Mononuclear cell (primary cell): ENCODE results near the gene CACNA1H. TPM values are rescaled to one million over a fixed set of nuclear protein-coding genes. Genes with fewer than 3 reads are reported as not detected.

Experiments
- H3K27me3 ChIP-seq: 2 replicates; pipeline ENCODE4 v1.6.0; 2011; ENCODE audit warnings: low read length, control low read depth; ENCODE audit not compliant: insufficient read depth
- H3K4me1 ChIP-seq: 2 replicates; pipeline ENCODE4 v1.5.1; 2011; ENCODE audit warnings: mild to moderate bottlenecking, low read length, control low read depth; ENCODE audit not compliant: insufficient read depth
- H3K4me3 ChIP-seq: 2 replicates; pipeline ENCODE4 v1.5.1; 2011; ENCODE audit warnings: mild to moderate bottlenecking, low read length, moderate library complexity
- H3K9me3 ChIP-seq: 2 replicates; pipeline ENCODE4 v1.5.1; 2011; ENCODE audit warnings: low read depth, mild to moderate bottlenecking, control low read depth, low read length
- total RNA-seq: library from RNA; depleted of rRNA; stranded (reverse); fragments of >200 nt; gene quantifications from one replicate; pipeline ENCODE4 v1.2.3, GENCODE V29; 2012

The CACNA1H gene
- total RNA-seq, 1 donor: 0.52 TPM

DNA sequence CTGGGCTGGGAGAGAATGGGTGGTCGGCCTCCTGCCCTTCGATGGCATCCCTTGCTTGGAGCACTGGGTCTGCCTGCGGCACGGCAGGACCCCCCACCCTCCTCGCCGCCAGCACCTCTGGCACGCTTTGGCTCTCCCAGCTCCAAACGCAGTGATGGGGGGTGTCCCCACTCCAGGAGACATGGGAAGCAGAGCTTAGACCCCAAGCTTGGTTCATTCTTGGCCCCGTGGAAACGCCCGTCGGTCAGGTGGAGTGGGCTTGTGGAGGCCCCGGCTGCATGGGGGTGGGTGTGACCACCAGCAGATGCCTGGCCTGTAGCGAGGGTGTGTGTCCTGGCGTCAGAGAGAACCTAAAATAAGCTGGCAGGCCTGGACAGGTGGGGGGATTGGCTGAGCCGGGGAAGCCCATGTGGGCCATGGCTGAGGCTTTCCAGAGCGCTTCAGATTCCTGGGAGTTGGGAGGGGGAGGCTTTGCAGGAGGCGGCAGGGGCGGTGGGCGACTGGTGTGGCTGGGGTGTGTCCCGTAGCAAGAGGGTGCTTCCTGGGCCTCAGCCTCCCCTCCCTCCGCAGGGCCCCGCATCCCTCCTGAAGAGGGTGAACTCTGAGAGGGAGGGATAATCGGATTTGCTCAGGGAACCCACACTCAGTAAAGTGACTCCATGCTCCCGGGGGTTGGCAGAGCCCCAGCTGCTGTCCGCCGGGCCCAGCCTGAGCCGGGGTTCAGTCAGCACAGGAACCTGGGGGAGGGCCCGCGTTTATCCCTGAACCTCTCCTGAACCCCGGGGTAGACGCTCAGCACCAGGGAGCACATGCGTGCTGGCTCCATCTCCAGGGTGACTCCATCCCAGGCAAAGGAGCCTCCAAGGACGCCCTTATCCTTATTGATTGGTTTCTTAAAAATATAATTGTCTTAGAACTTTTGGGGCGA, 3.4 kb downstream of the CACNA1H start:
- Histone ChIP-seq H3K4me3 (no peak overlapping the region), H3K9me3 (no peaks in the 10 kb centered on the region), H3K4me1 (no peaks in the 10 kb centered on the region), H3K27me3 (peaks cover 9% of the 10 kb centered on the region)

DNA sequence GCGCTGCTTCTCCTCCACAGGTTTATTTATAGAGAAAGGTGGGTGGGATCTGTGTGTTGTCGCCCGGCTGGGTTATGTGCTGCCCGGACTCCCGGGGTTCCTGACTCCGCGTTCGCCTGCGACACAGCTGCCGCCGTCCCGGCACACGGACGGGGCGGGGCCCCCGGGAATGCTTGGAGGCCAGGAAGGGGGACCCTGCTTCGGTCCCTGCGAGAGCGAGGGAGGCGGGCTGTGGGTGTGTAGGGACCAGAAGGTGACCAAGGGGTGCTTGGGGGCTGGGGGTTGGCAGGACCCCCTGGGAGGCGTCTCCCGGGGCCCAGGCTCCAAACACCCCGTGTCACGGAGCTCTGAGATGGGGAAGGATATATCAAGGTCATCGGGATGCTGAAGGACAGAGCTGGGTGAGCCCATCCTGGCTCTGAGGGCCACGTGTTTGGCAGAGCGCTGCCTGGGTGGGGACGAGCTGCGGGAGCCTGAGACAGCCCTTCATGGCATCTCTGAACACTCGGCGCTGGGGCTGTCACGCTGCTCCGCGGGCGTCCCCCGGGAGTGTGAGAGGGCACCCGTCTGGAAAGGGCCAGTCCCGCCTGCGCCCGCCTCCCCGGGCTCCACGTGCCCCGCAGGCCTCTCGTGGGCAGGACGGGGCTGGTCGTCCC, 4.2 kb downstream of the CACNA1H start:
- H3K27me3 ChIP-seq: peaks cover 9% of the 10 kb centered on the region
- no peaks in the 10 kb centered on the region for H3K9me3 ChIP-seq
- no peak overlapping the region for H3K4me3 ChIP-seq
- H3K4me1 ChIP-seq: no peaks in the 10 kb centered on the region

GRCh38 chr16:1157639-1158455, 4.9 kb downstream of the CACNA1H start:
- H3K9me3 ChIP-seq: no peaks in the 10 kb centered on the region
- no peaks in the 10 kb centered on the region for H3K4me1 ChIP-seq
- peaks cover 9% of the 10 kb centered on the region for H3K27me3 ChIP-seq
- H3K4me3 ChIP-seq: no peak overlapping the region

GRCh38 chr16:1158456-1159324, 5.8 kb downstream of the CACNA1H start:
- no peaks in the 10 kb centered on the region for H3K9me3 ChIP-seq
- H3K4me3 ChIP-seq: no peak overlapping the region
- H3K27me3 ChIP-seq: peaks cover 9% of the 10 kb centered on the region

GRCh38 chr16:1159325-1159972, 6.5 kb downstream of the CACNA1H start:
- Histone ChIP-seq H3K4me3 (no peak overlapping the region), H3K27me3 (peaks cover 5% of the 10 kb centered on the region), H3K9me3 (no peaks in the 10 kb centered on the region), H3K4me1 (no peaks in the 10 kb centered on the region)

More at GRCh38 chr16:1158456-1159324, 5.8 kb downstream of the CACNA1H start:
- no peaks in the 10 kb centered on the region for H3K4me1 ChIP-seq

GRCh38 chr16:1159973-1160772, 7.3 kb downstream of the CACNA1H start:
- H3K4me1 ChIP-seq: no peaks in the 10 kb centered on the region
- H3K9me3 ChIP-seq: no peaks in the 10 kb centered on the region
- no peak overlapping the region for H3K4me3 ChIP-seq
- H3K27me3 ChIP-seq: no peaks in the 10 kb centered on the region

DNA sequence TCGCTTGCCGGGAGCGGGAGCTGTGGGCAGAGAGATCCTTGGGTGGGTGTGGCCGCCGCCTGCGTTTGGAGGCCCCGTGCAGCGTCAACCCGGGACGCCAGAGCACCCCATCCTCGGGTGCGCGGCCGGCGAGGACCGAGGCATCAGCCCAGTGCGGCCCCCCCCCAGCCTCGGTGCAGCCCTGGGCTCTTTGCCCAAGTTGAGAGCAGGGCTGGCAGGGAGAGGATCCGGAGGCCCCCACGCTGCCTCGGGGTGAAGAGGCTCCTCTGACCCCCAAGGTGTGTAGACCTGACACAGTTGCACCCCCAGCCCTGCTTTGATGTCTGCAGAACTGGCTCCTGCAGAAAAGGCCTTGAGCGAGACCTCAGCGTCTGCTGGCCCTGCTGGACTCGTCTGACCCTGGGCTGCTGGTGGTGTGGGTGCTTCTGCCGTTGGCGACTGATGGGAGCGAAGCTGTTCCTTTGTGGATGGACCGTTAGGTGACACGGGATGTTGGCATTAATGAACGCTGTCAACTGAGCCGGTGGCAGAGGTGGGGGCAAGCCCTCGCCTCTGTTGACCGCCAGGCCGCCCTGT, 8.0 kb downstream of the CACNA1H start:
- Histone ChIP-seq H3K27me3 (no peaks in the 10 kb centered on the region), H3K9me3 (no peaks in the 10 kb centered on the region), H3K4me1 (no peaks in the 10 kb centered on the region), H3K4me3 (no peak overlapping the region)

- H3K4me1 ChIP-seq: no peaks in the 10 kb centered on the region
- H3K4me3 ChIP-seq: no peak overlapping the region
- no peaks in the 10 kb centered on the region for H3K9me3 ChIP-seq
- no peaks in the 10 kb centered on the region for H3K27me3 ChIP-seq
Measured at GRCh38 chr16:1162701-1163566, 10.0 kb downstream of the CACNA1H start.

DNA sequence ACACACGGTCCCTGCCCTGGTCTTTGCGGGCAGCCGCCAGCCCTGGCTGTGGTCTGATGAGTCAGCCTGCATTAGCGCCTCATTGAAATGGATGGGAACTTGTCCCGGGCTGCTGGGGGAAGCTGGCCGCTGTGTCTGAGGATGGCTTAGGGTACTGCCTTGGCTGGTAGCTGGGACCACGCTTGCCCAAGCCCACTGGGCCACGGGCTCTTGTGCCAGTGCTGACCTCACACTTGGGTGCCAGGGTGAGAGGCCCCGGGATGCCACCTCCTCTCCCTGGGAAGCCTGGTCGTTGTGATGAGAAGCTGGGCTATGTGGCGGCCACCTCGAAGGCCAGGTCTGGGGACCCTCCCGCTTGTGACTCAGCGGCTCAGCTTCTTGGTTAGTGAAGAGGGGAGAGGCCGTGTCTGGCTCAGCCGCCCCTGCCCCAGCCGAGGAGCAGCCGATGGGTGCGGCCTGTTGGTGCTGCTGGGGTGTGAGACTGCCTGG, 10.7 kb downstream of the CACNA1H start:
- H3K4me1 ChIP-seq: no peaks in the 10 kb centered on the region
- no peaks in the 10 kb centered on the region for H3K9me3 ChIP-seq
- H3K27me3 ChIP-seq: no peaks in the 10 kb centered on the region
- H3K4me3 ChIP-seq: no peak overlapping the region

DNA sequence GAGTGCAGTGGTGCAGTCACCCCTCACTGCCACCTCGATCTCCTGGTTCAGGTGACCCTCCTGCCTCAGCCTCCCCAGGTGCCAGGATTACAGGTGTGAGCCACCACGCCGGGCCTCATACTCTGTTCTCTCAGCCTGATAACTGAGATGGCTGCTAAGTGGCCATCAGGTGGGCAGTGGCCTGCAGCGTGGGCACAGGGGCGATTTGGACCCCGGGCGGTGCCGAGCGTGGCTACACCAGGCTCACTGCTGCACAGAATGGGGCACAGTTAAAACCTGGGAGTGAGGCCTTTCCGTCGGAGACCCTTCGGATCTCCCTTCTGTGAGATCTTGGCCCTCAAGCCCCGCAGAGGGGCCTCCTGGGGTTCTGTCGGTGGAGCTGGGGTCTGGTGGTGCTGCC, 11.5 kb downstream of the CACNA1H start:
- no peaks in the 10 kb centered on the region for H3K27me3 ChIP-seq
- no peaks in the 10 kb centered on the region for H3K9me3 ChIP-seq
- H3K4me3 ChIP-seq: no peak overlapping the region
- no peaks in the 10 kb centered on the region for H3K4me1 ChIP-seq

DNA sequence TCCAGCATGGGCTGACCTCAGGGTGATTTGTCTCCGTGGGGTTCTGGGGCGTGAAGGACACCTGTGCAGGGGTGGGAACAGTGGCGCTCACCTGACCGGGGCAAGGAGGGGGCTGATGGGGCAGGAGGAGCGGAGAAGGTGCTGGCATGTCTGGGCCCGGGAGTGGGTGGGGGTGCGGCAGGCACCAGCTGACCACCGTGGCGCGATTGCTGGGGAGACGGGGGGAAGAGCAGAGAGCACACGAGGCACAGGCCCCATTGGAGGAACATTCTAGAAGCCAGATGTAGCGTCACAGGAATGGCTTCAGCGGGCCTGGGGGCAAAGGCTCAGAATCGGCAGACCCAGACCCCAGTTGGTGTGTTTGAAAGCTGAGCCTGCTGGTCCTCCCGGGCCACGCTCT, 12.1 kb downstream of the CACNA1H start:
- no peaks in the 10 kb centered on the region for H3K9me3 ChIP-seq
- H3K27me3 ChIP-seq: no peaks in the 10 kb centered on the region
- no peak overlapping the region for H3K4me3 ChIP-seq
- H3K4me1 ChIP-seq: no peaks in the 10 kb centered on the region

DNA sequence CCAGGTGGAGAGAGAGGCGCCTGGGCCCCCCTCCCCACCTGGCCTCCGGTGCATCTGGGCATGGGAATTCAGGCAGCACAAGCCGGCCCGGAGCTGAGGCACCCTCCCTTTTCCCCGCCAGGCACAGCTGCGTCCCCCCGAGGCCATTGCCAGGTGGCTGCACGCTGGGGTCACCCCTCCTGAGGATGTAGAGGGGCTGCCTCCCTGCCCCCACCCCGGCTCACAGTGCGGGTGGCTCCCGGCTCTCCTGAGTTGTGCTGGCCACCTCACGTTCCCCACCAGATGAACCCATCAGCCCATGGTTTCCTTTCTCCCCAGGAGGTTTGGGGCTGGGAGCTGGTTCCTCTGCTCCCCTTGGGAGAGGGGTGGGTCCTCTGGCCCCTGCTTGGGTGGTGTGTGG, 12.6 kb downstream of the CACNA1H start:
- Histone ChIP-seq H3K4me3 (no peak overlapping the region), H3K27me3 (no peaks in the 10 kb centered on the region), H3K4me1 (no peaks in the 10 kb centered on the region), H3K9me3 (no peaks in the 10 kb centered on the region)
